Skeletal muscle cell (primary cell): ENCODE data around the gene PHF14.
A peak's percentile ranks its signal among the peaks of the same experiment; 100 is the strongest.
"Not testable (repeated sequence)": the region's sequence is repeated elsewhere in the genome, so short reads cannot be mapped to it uniquely, and the experiment has no call there.

Experiments
- DNase-seq: peaks from one replicate; pipeline ENCODE4 v3.0.0-alpha.2; 2010; ENCODE audit warnings: low read depth
- H3K4me3 ChIP-seq: 2 replicates; pipeline ENCODE4 v1.5.1; 2011; ENCODE audit warnings: low read depth, mild to moderate bottlenecking, control low read depth, low read length, moderate library complexity

The PHF14 gene

DNA sequence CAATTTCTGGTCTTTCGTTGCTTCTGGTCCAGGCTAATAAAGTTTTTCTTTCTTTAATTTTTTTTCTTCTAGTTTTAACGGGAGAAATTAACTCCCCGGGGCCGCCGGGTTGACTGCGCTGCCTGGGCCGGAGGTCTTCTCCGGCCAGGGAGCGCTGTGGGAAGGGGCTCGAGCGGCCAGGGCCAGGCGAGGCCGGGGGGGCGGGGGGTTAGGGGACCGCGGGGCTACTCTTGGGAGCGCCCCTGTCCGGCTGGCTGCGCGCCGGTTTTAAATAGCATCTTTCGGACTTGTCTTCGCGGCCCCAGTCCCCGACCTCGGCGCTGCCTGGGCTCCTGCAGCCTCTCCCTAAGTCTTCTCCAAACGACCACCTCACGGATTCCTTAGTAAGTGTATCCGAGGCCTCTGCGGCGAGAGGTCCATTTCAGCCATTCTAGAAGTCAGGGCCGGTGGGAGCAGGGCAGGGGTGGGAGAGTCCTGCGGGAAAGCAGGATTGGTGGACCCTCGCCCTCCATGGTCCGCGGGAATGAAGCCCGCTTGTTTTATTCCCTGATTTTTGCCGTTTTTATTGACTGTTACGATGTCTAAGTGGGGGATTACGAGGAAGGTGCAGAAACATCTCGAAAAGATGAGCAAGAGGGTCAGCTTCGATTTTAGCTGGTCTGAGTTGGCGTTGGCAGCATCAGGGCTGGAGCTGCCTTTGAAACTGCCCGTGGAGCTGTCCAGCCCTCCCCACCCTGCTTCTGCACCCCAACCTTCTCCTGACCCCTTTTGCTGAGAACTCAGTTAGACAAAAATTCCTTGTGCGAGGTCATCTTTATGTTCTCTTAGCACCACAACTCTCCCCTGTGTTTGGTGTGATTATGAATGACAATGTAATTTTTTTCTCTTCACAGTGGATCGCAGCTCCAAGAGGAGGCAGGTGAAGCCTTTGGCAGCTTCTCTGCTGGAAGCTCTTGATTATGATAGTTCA lies 555 bp downstream of the PHF14 start:
- peak overlapping the region; percentile 76 for H3K4me3 ChIP-seq
- peak; percentile 10 for DNase-seq

DNA sequence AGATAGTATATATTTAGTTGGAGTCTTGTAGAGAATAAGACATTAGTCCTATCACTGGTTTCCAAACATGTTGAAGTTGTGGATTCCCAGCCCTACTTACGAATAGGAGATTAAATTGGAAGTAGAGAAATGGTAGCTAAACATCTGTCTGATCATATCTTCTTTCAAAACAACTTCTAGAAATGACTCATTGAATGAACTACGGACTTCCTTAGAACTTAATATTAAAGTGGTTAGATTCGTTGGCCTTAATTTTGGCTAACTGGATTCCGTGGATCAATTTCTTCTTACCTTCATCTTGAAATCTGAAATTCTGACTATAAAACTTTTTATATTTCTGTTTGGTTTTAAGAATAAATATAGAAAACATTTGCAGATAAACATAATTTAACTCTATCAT lies 3.4 kb downstream of the PHF14 start:
- DNase-seq = no peak
- no peak overlapping the region for H3K4me3 ChIP-seq

DNA sequence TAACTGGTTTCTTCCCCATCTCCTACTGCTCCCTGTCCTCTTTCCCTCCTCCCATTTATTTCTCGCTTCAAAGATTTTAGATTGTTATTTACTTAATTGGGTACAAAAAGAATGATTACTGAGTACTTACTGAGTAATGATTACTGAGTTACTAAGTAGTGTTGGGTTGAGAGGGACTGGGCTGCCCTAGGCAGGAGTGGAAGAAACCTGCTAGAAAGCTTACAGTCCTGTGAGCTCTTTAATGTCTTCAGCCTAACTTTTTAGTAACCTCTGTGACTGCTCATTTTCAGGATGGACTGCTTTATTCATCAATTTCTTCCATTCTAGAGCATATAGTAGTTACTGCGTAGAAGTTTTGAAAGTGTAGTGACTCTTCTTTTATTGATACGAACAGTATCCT lies 7.6 kb downstream of the PHF14 start:
- H3K4me3 ChIP-seq = no peak overlapping the region
- DNase-seq = no peak

DNA sequence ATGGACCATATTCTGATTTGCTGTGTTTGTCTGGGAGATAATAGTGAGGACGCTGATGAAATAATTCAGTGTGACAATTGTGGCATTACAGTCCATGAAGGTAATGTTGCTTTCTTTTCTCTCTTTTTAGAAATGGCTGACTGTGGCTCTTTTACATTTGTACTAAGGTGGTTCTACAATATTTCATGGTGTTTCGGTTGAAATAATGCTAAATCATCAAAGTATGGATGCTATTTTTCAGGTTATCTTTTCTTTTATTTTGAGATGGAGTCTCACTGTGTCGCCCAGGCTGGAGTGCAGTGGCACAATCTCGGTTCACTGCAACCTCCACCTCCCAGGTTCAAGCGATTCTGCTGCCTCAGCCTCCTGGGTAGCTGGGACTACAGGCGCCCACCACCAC lies 17.1 kb downstream of the PHF14 start:
- not testable (repeated sequence) for H3K4me3 ChIP-seq, DNase-seq

DNA sequence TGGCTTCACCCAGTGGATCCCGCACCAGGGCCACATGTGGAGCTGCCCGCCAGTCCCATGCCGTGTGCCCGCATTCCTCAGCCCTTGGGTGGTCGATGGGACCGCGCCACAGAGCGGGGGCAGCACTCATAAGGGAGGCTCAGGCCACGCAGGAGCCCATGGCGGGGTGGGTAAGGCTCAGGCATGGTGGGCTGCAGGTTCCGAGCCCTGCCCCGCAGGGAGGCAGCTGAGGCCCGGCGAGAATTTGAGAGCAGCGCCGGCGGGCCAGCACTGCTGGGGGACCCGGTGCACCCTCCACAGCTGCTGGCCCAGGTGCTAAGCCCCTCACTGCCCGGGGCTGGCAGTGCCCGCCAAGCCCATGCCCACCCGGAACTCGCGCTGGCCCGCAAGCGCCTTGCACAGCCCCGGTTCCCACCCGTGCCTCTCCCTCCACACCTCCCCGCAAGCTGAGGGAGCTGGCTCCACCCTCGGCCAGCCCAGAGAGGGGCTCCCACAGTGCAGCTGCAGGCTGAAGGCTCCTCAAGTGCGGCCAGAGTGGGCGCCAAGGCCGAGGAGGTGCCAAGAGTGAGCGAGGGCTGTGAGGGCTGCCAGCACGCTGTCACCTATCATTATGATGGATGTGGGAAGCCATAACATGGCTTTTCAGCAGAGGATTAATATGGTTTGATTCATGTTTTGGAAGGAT lies 22.0 kb downstream of the PHF14 start:
- not testable (repeated sequence) for DNase-seq, H3K4me3 ChIP-seq

DNA sequence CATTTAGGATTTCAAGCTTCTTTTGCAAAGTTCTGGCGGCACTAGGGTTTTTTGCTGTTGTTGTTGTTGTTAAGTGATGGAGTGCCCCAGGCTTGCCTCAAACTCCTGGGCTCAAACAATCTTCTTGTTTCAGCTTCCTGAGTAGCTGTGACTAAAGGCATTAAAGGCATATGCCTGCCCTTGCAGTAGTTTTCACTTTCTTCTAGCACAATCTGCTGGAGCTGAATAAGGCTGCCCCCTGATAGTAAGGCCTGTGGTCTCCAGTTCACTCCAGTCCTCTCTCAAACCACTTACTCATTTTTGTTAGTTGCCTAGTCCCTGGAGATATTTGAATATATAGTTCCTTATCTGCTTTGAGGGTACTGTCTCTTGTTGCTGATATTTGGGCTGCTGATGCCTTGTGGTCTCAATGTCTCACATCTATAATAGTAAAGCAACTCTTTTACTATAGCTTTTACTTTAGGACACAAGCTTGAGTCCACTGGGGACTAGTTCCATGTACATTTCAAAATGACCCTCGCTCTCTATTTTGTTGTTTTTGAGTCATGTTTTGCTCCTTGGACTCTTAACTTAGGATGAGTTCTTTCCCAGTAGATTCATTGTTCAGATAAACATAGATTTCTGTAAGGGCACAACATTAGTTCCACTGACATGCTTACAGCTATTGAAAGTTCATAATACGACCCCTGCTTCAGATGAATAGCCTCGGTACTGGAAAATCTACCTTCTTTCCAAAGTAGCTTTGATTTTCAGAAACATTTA lies 25.5 kb downstream of the PHF14 start:
- no peak overlapping the region for H3K4me3 ChIP-seq
- DNase-seq = no peak

DNA sequence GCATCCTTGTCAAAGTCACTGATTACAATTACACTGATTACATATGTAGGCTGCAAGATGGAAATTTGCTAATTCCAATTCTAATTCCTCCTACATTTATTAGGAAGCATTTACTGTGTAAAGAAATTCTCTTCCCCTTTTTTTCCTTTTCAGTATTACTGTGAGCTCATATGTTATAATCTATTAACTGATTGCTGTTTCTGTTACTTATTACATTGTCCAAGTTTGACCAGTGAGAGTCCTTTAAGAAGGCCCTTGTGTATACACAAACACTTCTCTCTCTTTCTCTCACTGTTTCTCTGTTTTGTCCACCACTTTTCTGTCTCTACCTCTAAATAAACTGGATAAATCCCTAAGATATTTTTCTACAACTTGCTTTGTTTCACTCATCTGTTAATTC lies 31.5 kb downstream of the PHF14 start:
- H3K4me3 ChIP-seq = no peak overlapping the region
- no peak for DNase-seq

DNA sequence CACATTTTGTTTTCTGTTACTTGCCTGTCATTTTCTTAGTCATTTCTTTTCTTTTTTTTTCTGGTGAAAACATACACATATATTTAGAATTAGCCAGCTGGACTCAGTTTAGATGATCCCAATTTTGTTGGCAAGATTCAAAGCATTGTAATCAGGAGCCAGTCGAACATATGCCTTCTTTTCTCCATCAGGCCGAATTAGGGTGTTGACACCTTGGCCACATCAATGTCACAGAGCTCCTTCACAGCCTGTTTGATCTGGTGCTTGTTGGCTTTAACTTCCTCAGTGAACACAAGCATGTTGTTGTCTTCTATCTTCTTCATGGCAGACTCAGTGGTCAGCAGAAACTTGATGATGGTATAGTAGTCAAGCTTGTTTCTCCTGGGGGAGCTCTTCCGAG lies 32.6 kb downstream of the PHF14 start:
- no peak for DNase-seq
- no peak overlapping the region for H3K4me3 ChIP-seq

DNA sequence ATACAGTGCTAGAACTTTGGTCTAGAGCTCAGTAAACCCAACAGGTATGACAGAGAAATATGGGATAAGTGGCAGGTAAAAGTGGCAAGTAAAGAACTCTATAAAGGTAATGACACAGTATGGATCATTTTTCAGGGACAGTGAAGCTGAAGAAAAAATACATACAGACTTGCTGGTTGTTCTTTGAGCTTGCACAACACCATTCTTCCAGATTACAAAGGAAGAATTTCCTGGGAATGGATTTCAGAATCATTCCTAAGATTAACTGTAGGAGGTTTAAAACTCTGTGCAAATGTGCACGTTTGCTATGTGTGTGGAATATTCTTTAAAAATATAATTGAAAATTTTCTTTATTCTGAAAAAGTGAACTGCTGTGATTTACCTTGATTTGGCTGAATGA lies 36.0 kb downstream of the PHF14 start:
- no peak for DNase-seq
- no peak overlapping the region for H3K4me3 ChIP-seq

DNA sequence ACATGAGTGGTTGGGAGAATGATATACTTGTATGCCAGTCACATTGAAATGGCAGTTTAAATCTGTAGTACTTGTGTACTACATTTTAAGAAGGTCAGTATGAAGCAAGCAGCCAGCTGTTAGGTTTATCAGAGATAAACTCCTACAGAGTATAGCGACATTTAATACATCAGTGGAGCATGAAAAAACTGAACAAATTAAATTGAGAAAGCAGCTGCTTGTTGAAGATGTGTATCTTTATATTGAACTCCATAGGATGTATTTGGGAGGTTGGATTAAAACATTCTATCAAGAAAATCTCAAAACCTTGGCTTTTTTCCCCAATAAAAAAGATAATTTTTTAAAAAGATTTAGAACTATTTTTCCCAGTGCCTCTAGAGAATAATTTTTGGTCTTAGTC lies 47.8 kb downstream of the PHF14 start:
- H3K4me3 ChIP-seq = no peak overlapping the region
- DNase-seq = no peak

DNA sequence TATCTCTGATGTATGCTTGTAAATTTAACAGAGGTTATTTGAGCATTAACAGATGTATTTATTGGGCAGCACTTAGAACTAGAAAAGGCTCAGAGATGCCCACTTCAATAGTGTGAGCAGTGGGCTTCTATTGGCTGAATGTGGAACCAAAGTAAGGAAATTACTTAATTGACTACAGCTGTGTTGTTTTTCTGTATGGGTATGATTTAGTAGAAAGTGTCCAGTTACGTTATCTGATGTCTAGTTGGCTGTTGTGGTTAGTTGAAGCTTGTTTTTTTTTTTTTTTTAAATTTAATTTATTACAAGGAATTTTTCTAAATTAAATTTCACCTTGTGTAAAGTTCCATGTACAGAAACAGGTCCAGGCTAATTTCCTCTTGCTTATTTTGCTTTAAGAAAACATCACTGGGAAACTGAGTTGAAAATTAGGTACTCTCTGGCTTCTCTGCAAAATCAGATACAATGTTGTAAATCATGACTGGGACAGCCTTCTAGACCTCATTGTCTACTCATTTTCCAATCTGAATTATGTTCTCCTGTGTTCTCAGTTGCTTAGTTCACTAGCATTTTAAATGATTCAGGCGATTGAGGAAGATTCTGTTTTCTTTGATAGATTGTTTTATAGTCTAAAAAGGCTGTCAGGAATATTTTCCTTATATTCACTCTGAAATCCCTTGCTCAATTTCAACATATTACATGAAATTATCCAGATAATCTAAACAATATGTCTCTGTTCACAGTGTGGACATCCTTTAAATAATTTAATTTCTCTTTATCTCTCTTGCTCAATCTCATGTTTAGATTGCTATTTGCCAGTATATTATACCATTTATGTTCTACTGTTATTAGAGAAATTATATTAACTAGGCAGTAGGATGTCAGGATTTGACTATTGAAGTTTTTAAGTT lies 53.0 kb downstream of the PHF14 start:
- no peak for DNase-seq
- no peak overlapping the region for H3K4me3 ChIP-seq

DNA sequence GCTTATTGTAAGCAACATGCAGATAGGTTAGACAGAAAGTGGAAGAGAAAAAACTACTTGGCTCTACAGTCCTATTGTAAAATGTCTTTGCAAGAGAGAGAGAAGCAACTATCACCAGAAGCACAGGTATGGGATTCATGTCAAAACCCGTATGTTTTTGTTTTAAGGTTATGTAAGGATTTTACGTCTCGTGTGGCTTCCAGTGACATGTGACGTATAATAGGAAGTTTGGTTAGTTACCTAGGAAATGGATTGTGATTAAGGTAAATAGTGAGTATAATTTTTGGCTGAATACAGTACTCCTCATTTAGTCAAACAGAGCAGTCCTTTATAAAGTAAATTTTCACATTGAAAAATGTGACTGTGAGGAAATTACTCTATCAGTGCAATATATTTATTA lies 62.0 kb downstream of the PHF14 start:
- DNase-seq = no peak
- H3K4me3 ChIP-seq = no peak overlapping the region

DNA sequence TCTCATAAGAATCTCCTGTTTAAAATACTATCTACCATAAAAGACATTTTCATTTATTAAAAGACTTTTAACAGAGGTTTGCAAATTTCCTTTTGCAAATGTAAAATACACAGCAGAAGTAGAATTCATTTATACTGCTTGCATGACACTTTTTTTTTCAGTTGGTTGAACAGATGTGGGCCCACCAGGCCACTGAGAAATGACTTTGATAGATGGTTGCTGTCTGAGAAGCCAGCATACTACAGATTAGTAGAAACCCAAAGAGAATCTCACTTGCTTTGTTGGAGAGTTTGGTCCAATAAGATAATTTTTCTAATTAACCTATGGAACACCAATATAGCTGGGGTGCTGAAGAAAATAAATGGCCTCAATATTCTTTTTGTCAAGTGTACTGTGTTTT lies 66.3 kb downstream of the PHF14 start:
- H3K4me3 ChIP-seq = no peak overlapping the region
- no peak for DNase-seq

DNA sequence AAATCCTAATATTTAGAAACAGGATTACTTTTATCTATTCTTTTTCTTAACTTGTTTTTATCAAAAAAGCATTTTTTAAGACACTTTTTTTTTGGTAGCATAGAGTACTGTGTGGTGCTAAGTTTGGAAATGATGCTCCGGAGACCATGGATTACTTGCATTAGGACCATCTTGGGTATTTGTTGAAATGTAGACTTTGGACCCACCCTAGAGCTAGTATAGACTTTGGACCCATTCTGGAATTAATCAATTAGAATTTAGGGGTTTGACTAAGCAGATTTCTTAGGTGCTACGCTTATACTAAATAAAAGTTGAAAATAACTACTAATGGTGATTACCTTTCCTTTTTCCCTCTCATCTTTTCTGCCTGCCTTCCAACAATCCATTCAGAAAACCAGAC lies 80.4 kb downstream of the PHF14 start:
- H3K4me3 ChIP-seq = no peak overlapping the region
- DNase-seq = no peak

DNA sequence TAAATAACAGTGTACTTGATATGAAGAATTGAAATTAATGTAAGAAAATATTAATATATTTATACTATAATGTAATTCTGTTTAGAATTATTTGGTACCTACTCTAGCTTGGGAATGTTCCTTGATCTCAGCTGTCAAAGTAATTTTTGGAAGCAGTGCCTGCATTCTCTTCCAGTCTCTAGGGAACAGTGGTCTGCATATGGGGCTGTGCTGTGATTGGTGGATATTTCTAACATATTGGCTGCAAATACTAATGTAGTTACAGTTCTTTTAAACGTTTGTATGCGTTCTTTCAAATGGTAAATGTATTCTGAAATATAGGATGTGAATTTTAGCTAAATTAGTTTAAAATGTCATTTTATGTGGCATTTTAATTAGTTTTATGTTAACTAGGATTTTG lies 87.2 kb downstream of the PHF14 start:
- no peak for DNase-seq
- no peak overlapping the region for H3K4me3 ChIP-seq

DNA sequence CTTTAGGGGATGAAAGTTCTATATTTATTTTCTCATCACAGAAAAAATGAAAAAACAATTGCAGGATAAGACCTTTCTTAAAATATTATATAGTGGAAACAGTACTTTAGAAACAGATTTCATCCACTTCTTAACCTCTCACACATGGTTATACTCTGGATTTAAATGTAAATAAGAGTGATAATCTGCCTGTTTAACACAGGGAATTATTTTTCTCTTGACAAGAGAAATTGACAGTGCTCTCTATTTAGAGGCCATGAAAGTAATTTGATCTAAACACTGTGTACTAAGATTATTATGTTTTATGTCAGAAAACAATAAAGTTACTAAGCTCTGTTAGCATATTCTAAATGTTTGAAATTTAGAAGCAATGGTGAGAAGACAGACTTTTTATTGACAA lies 88.4 kb downstream of the PHF14 start:
- DNase-seq = no peak
- H3K4me3 ChIP-seq = no peak overlapping the region

DNA sequence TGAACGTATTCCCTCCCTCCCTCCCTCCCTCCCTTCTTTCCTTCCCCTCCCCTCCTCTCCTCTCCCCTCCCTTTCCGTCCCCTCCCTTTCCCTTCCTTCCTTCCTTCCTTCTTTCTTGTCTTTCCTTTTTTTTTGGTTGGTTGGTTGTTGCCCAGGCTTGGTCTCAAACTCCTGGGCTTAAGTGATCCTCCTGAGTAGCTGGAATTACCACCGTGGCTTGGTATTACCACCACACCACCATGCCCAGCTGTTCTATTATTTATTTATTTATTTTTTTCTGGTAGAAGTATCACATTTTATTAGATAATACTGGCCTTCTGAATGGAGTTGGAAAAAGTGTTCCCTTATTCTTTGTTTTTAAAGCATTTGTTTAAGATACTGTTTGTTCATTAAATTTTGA lies 95.9 kb downstream of the PHF14 start:
- no peak for DNase-seq
- no peak overlapping the region for H3K4me3 ChIP-seq

DNA sequence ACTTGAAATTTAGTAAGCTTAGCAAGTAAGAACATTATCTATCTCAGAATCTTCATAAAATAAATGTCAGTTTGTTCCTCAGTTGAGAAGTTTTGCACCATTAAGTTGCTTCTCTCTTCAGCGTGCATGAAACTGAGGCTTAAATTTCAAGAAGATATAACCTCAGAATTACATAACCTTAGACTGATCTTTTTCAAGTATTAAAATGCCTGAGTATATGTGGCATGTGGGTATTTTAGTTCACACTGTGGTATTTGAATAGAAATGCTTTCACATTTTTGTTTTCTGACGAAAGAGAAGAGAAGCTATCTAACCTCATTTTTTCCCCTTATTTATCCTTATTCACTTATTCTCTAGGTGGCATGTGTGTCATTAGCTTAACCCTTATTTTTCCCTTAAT lies 104.1 kb downstream of the PHF14 start:
- no peak for DNase-seq
- H3K4me3 ChIP-seq = no peak overlapping the region

DNA sequence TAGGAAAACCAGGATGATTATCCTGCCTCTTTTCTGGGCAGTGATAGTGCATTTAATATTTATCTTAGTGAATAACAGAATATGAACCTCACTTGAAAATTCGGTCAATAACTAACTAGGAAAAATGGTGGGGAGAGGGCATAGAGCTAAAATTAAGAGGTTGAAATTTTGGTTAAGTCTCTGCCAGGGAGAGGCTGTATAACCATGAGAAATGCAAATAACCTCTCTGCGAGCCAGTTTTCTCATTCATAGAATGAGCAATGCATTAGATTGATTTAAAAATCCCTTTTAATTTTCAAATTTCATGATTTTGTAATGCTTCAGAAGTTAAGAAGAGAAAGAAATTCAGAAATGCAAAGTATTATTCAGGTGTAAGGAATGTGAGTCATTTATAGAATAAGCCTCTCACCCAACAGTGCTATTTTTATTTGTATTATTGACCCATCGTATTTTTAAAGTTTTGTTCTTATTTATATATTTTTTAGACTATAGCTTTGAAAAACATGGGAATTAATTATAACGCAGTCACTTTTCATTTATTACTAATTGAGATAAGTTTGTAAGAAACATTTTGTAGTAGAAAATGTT lies 104.7 kb downstream of the PHF14 start:
- H3K4me3 ChIP-seq = no peak overlapping the region
- DNase-seq = no peak
